ENCODE results near the gene HDAC9. TPM values are rescaled to one million over a fixed set of nuclear protein-coding genes. Genes with fewer than 3 reads are reported as not detected.

Gene HDAC9
- total and polyA plus RNA-seq, 2 donors (not counting 1 experiment from before 2014, with no cell fraction given): 2.9 to 7.9 TPM

DNA sequence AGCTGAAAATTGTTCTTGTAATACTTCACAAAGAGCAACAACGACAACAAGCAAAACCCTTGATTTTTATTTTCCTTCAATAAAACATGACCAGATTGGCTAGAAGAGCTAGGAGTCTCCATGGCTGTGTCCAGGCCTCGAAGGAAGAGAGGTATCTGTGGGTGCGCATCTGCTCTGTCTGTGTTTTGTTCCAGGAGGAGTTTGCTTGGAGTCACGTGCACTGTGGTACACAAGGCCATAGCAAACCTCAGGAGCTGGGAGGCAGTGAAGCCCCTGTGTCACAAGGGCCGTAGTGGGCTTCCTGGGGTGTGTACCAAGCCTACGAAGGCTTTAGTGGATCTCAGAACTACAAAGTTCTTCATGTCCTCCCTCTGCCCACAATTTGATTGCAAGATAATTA, 350.2 kb downstream of the HDAC9 start:
- Histone ChIP-seq H3K4me1 (ENCODE audit: control insufficient read depth, extremely low read depth, insufficient read depth, low read length) (no peaks in the 10 kb centered on the region), H3K9ac (ENCODE audit: insufficient read depth, low read length) (no peak overlapping the region), H3K9me3 (ENCODE audit: control insufficient read depth, insufficient read depth, low read depth, low read length) (no peaks in the 10 kb centered on the region), H3K27ac (ENCODE audit: insufficient read depth, low read length) (no peak overlapping the region), H2AFZ (ENCODE audit: low read length) (no peak overlapping the region), H3K4me3 (replicated peaks in 1 of 4; ENCODE audit: control extremely low read depth in 1 of 4, insufficient read depth in 1 of 4, low read depth in 3 of 4, low read length in 4 of 4) (no peak overlapping the region), H3K79me2 (ENCODE audit: control insufficient read depth, insufficient read depth, low read length) (no peaks in the 10 kb centered on the region), H3K4me2 (ENCODE audit: extremely low read depth, insufficient read depth, low read length) (no peak overlapping the region), H3K27me3 (ENCODE audit: control insufficient read depth, insufficient read depth, low read length) (no peaks in the 10 kb centered on the region), H4K20me1 (ENCODE audit: control insufficient read depth, extremely low read depth, insufficient read depth, low read length) (no peaks in the 10 kb centered on the region), H3K36me3 (ENCODE audit: control insufficient read depth, insufficient read depth, low read length) (no peaks in the 10 kb centered on the region)
- DNase-seq (ENCODE audit: low read depth in 2 of 2): no peak
- no peak for TF ChIP-seq CTCF (conservative IDR thresholded peaks at IDR 0.05 in 1 of 2, IDR thresholded peaks at IDR 0.05 in 1 of 2; ENCODE audit: low read depth in 1 of 2, low read length in 2 of 2)
- no peak for TF ChIP-seq EZH2 (IDR thresholded peaks at IDR 0.05; ENCODE audit: low read length, missing control alignments)

DNA sequence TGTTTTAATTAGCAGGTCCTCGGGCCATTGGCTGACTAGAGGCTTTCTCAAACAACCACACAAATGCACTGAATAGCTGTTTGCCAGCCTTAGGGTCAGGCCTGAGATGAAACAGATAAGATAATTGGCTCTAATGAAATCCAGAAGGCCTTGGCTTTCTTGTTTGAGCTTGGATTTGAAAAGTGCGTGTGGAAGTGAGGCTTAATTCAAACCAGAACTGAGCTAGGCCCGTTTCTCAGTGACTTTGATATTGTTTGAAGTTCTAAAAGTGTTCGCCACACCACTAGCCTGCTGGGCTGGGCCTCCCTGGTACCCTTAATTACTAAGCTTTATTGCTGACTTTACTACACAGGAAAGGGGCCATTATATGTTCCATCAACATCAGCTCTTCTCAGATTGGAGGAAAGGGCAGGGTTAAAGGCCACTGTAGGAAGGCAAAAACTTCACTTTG, 351.2 kb downstream of the HDAC9 start:
- no peaks in the 10 kb centered on the region for H3K79me2 ChIP-seq (ENCODE audit: control insufficient read depth, insufficient read depth, low read length)
- no peaks in the 10 kb centered on the region for H3K27me3 ChIP-seq (ENCODE audit: control insufficient read depth, insufficient read depth, low read length)
- no peak overlapping the region for H3K27ac ChIP-seq (ENCODE audit: insufficient read depth, low read length)
- H2AFZ ChIP-seq (ENCODE audit: low read length): no peak overlapping the region
- no peaks in the 10 kb centered on the region for H3K4me1 ChIP-seq (ENCODE audit: control insufficient read depth, extremely low read depth, insufficient read depth, low read length)
- DNase-seq (ENCODE audit: low read depth in 2 of 2): no peak
- no peak overlapping the region for H3K4me2 ChIP-seq (ENCODE audit: extremely low read depth, insufficient read depth, low read length)
- TF ChIP-seq EZH2 (IDR thresholded peaks at IDR 0.05; ENCODE audit: low read length, missing control alignments) (no peak), CTCF (conservative IDR thresholded peaks at IDR 0.05 in 1 of 2, IDR thresholded peaks at IDR 0.05 in 1 of 2; ENCODE audit: low read depth in 1 of 2, low read length in 2 of 2) (no peak)
- H3K9ac ChIP-seq (ENCODE audit: insufficient read depth, low read length): no peak overlapping the region
- no peaks in the 10 kb centered on the region for H4K20me1 ChIP-seq (ENCODE audit: control insufficient read depth, extremely low read depth, insufficient read depth, low read length)
- no peaks in the 10 kb centered on the region for H3K36me3 ChIP-seq (ENCODE audit: control insufficient read depth, insufficient read depth, low read length)
- H3K4me3 ChIP-seq (replicated peaks in 1 of 4; ENCODE audit: control extremely low read depth in 1 of 4, insufficient read depth in 1 of 4, low read depth in 3 of 4, low read length in 4 of 4): no peak overlapping the region
- H3K9me3 ChIP-seq (ENCODE audit: control insufficient read depth, insufficient read depth, low read depth, low read length): no peaks in the 10 kb centered on the region

- no peak overlapping the region for H2AFZ ChIP-seq (ENCODE audit: low read length)
- no peaks in the 10 kb centered on the region for H3K36me3 ChIP-seq (ENCODE audit: control insufficient read depth, insufficient read depth, low read length)
- H3K79me2 ChIP-seq (ENCODE audit: control insufficient read depth, insufficient read depth, low read length): no peaks in the 10 kb centered on the region
- no peak overlapping the region for H3K27ac ChIP-seq (ENCODE audit: insufficient read depth, low read length)
- H3K4me2 ChIP-seq (ENCODE audit: extremely low read depth, insufficient read depth, low read length): no peak overlapping the region
- no peaks in the 10 kb centered on the region for H3K9me3 ChIP-seq (ENCODE audit: control insufficient read depth, insufficient read depth, low read depth, low read length)
- DNase-seq (ENCODE audit: low read depth in 2 of 2): no peak
- no peak overlapping the region for H3K9ac ChIP-seq (ENCODE audit: insufficient read depth, low read length)
- H4K20me1 ChIP-seq (ENCODE audit: control insufficient read depth, extremely low read depth, insufficient read depth, low read length): no peaks in the 10 kb centered on the region
- TF ChIP-seq CTCF (conservative IDR thresholded peaks at IDR 0.05 in 1 of 2, IDR thresholded peaks at IDR 0.05 in 1 of 2; ENCODE audit: low read depth in 1 of 2, low read length in 2 of 2): no peak
- H3K27me3 ChIP-seq (ENCODE audit: control insufficient read depth, insufficient read depth, low read length): no peaks in the 10 kb centered on the region
- no peaks in the 10 kb centered on the region for H3K4me1 ChIP-seq (ENCODE audit: control insufficient read depth, extremely low read depth, insufficient read depth, low read length)
- H3K4me3 ChIP-seq (replicated peaks in 1 of 4; ENCODE audit: control extremely low read depth in 1 of 4, insufficient read depth in 1 of 4, low read depth in 3 of 4, low read length in 4 of 4): no peak overlapping the region
Measured at GRCh38 chr7:18849130-18849529, 353.6 kb downstream of the HDAC9 start.

Data from fibroblast of lung (primary cell).